VCaP (cell line): ENCODE measurements around the gene NKRF.

ENCODE experiments used
- H3K27ac ChIP-seq: fragments of 450-650 bp; 2 replicates; pipeline ENCODE4 v1.5.1; 2017
- TF ChIP-seq, protein P1 (sequence below): fragments of 450-650 bp; conservative IDR thresholded peaks from 2 replicates; pipeline ENCODE4 v1.5.1; 2017; ENCODE audit warnings: mild to moderate bottlenecking, moderate library complexity

The NKRF gene

DNA sequence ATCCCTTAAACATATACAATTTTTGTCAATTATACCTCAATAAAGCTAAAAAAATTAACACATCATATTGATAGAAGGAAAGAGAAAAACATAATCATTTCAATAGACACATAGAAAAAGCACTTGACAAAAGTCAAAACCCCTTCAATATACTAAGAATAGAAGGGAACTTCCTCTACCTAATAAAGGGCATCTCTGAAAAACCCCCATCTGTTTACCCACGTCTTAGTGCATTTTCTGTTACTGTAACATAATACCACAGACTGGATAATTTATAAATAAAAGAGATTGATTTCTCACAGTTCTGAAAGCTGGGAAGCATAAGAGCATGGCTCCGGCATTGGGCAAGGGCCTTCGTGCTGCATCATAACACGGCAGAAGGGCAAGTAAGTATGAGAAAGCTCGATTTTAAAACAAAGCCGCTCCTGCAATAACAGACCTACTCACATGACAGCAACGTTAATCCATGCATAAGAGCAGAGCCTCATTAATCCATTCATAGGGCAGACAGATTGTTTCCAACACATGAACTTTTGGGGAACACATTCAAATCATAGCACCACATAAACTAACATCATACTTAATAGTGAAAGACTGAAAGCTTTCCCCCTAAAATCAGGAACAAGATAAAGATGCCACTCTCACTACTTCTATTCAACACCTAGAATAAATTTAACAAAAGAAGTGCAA lies 56.8 kb downstream of the NKRF start:
- TF ChIP-seq, protein P1, sequence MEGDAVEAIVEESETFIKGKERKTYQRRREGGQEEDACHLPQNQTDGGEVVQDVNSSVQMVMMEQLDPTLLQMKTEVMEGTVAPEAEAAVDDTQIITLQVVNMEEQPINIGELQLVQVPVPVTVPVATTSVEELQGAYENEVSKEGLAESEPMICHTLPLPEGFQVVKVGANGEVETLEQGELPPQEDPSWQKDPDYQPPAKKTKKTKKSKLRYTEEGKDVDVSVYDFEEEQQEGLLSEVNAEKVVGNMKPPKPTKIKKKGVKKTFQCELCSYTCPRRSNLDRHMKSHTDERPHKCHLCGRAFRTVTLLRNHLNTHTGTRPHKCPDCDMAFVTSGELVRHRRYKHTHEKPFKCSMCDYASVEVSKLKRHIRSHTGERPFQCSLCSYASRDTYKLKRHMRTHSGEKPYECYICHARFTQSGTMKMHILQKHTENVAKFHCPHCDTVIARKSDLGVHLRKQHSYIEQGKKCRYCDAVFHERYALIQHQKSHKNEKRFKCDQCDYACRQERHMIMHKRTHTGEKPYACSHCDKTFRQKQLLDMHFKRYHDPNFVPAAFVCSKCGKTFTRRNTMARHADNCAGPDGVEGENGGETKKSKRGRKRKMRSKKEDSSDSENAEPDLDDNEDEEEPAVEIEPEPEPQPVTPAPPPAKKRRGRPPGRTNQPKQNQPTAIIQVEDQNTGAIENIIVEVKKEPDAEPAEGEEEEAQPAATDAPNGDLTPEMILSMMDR = no peak
- H3K27ac ChIP-seq = no peak overlapping the region

DNA sequence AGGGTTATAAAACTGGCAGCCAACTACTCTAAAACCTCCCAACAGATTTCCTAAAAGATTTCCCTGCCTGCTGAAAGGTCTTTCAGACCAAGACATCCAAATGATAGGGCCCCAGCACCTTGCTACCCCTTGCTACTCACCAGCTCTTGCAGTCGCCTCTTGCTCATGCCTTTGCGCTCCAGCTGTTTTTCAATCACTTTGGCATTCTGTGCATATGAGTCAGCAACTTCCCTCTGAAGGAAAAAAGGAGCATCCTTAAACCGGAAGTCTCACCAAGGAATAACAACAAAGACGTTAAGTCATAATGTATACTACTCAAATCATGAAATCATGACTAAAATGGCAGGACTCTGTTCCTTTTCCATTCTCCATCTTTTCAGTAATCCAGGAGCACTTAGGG lies 65.0 kb downstream of the NKRF start:
- TF ChIP-seq, protein P1 = no peak
- no peak overlapping the region for H3K27ac ChIP-seq

DNA sequence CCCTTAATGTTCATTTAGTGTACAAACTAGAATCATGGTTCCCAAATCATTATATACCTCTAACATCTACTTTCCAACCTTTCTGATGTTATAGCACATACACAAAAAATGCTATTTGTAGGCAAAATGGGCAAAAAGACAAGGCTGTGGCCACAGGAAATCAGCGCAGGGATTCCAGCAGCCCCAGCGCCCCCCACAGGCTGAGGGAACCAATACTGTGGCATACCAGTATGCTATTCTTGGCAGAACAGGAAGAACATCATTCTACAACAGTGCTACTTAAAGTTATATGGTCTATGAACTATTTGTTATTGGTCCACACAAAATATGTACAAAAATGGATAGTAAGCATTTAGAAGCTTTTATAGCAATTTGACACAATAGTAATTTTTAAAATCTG lies 66.4 kb downstream of the NKRF start:
- TF ChIP-seq, protein P1 = no peak
- H3K27ac ChIP-seq = no peak overlapping the region
